Ovary (tissue), 1 donor: ENCODE results near the gene ST3GAL3.

ENCODE experiments used
- EP300 ChIP-seq: sonication (generic); formaldehyde crosslinking; IDR thresholded peaks from one replicate; pipeline ENCODE4 v1.6.1; 2017; ENCODE audit warnings: antibody characterized with exemption
- POLR2A ChIP-seq: fragments of 450-650 bp; IDR thresholded peaks from one replicate; pipeline ENCODE4 v1.6.1; 2017; ENCODE audit warnings: antibody characterized with exemption, mild to moderate bottlenecking, moderate library complexity

- TF ChIP-seq EP300 (no peak), POLR2A (no peak)
Measured at GRCh38 chr1:43821471-43821870, 114.1 kb downstream of the ST3GAL3 start.
